Ishikawa (cell line): ENCODE results near the gene CYP4Z1.

Source experiments
- CEBPB ChIP-seq: IDR thresholded peaks from 2 replicates; pipeline ENCODE4 v1.6.1; 2012
- EP300 ChIP-seq: IDR thresholded peaks from 2 replicates; pipeline ENCODE4 v1.6.1; 2012; ENCODE audit warnings: borderline replicate concordance

DNA sequence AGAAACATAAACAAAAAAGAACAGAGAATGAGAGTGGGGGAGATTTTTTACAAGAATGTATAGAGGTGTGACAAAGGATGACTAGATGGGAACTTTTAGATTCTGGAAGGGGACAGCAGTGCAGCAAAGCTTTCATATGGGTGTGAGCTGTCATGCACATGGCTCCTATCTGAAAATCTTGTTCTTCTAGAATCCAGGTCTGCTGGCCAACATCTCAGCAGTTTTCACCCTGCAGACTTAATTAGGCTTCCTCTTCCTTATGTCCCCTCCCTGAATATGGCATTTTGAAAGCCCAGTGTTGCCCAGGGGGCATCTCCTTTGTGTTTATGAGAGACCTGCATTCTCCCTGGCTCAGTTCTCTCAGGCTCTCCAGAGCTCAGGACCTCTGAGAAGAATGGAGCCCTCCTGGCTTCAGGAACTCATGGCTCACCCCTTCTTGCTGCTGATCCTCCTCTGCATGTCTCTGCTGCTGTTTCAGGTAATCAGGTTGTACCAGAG, at the start of gene CYP4Z1:
- TF ChIP-seq EP300 = no peak
- no peak for TF ChIP-seq CEBPB
